HG02981 (cell line): Measurements from ENCODE around the gene TBKBP1.

Experiments
- ATAC-seq: cut with Tn5 transposase; IDR thresholded peaks from one replicate; pipeline ENCODE4 v1.9.1; 2021; ENCODE audit warnings: mild to moderate bottlenecking, moderate library complexity; ENCODE audit not compliant: unreplicated experiment

Gene TBKBP1

GRCh38 chr17:47760409-47761140 lies 66.6 kb downstream of the TBKBP1 start:
- ATAC-seq, result no peak
